Stromal cell of bone marrow (primary cell): ENCODE data around the gene RELA.
A peak's percentile ranks its signal among the peaks of the same experiment; 100 is the strongest.

Experiments
- DNase-seq: peaks from one replicate; pipeline ENCODE4 v3.0.0-alpha.2; 2012; ENCODE audit warnings: low read depth

Gene RELA

DNA sequence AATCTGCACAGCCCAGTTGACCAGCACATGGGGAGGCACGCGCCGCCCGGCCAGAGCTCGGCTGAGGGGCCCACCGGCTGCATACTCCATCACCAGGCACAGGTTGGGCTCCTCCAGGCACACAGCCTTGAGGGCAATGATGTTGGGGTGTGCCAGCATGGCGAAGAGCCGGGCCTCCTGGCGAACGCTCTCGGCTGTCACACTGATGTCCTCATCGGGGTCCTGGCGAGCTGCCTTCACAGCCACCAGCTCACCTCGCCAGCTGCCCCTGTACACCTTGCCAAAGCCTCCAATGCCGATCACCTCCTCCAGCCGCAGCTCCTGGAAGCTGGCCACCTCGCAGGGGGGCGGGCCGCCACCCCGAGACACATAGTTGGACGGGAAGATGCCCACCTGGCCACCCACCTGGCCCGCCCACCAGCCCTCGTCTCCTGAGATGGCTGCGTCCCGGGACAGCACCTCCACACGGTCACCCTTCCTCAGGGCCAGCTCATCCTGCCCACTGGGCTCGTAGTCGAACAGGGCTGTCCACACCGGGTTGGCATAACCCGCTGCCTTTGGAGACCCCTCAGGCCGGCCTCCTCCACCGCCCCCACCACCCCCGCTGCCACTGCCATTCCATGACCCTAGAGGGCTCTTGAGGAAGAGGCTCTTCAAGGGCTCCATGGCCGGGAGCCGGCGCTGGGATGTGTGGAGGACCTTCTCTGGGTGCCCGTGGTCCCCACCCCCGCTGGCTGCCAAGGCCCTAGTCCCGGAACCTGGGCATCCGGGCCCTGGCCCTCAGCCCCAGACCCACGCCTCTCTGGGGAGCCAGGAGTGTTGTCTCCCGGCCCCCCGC lies 49.4 kb downstream of the RELA start:
- no peak for DNase-seq

- no peak for DNase-seq
These were observed 50.0 kb downstream of the RELA start for GRCh38 chr11:65612691-65613090.

GRCh38 chr11:65611758-65612603 lies 50.7 kb downstream of the RELA start:
- DNase-seq = no peak

DNA sequence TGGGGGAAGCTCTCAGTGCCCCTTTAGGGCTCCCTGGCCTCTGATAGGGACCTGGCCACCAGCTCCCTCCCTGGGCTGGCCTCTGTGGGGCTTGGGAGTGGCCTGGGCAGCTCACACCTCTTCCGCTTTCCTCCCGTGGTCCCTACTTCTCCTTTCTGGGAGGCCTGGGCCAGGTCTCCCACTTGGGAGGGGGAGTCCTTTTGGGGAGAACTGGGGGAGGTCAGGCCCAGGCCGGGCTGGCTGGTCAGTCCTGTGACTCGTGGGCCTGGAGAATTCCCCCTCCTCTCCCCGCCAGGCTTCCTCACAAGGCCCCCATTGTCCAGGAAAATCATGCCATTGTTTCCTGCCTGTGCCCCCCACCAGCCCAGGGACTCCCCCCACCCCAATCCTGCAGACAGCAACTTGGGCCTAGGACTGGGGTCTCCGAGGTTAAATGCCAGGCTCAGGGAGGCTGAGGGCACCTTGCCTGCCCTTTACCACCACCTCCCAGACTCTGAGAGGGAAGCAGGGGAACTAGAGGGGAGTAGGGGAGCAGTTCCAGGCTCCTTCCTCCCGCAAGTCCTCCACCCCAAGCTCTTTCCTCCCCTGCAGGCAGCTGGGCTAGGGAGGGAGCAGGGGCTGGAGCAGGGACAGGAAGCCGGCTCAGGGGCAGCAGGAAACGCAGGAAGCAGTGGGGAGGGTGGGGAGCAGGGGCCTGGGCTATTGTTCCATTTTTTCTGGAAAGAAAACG lies 51.5 kb downstream of the RELA start:
- no peak for DNase-seq

DNA sequence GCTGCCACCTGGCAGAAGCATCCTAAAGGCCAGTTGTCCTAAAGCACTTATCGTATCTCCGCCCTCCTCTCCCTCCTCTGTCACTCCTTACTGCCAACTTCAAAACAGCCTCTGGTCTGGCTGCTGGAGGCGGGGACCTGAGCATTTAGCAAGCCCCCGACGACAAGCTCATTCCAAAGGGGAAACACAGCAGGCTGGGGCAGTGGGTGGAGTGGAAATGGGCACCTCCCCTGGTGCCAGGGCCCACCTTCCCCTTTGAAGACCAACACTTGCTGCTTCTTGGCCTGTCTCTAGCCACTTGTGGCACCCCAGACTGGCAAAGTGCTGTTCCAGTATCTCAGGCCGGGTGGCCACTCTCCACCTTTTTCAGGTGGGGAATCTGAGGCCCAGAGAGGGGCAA lies 52.3 kb downstream of the RELA start:
- DNase-seq = no peak

GRCh38 chr11:65609665-65610064 lies 53.1 kb downstream of the RELA start:
- DNase-seq = no peak

GRCh38 chr11:65609229-65609628 lies 53.5 kb downstream of the RELA start:
- DNase-seq = no peak

- no peak for DNase-seq
These were observed 54.9 kb downstream of the RELA start for GRCh38 chr11:65607614-65608426.

GRCh38 chr11:65606876-65607613 lies 55.7 kb downstream of the RELA start:
- peak; percentile 87 for DNase-seq

DNA sequence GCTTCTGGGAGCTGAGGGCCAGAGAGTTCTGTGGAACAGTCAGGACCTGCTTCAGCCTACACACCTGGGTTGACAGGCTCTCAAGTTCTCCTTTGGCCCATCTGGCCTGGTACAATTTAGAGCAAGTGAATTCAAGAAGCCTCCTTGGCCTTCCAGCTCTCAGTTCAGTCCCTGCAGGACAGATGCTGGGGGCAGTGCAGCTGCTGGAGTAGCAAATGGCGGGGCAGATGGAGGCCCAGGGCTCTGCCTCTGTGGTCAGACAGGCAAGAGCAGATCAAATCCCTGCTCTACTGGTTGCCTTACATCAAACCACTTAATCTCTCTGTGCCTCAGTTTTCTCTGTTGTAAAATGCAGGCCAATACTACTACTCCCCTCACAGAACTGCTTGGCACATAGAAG lies 58.5 kb downstream of the RELA start:
- no peak for DNase-seq
